HL-60/S4 treated with phorbol 12-myristate 13-acetate at 8.2 ng/mL for 4 days and 3 days (cell line): ENCODE measurements around the gene CNTNAP5.

Experiments used
- in situ Hi-C: fragments of 300-500 bp; cut with MboI; formaldehyde crosslinking; loops from 2 replicates; pipeline ENCODE4 v1.15.0; 2022; ENCODE audit warnings: low sequenced_read_pairs

The CNTNAP5 gene

GRCh38 chr2:124258140-124258880 lies 233.2 kb downstream of the CNTNAP5 start:
- in situ Hi-C loops = no loop called here

GRCh38 chr2:124261456-124261855 lies 236.4 kb downstream of the CNTNAP5 start:
- in situ Hi-C loops = no loop called here

GRCh38 chr2:124264551-124265091 lies 239.5 kb downstream of the CNTNAP5 start:
- in situ Hi-C loops = no loop called here

- in situ Hi-C loops = no loop called here
These were observed 242.7 kb downstream of the CNTNAP5 start for GRCh38 chr2:124267794-124268193.

GRCh38 chr2:124269348-124269747 lies 244.3 kb downstream of the CNTNAP5 start:
- in situ Hi-C loops = no loop called here

- in situ Hi-C loops = no loop called here
These were observed 247.3 kb downstream of the CNTNAP5 start for GRCh38 chr2:124272261-124272841.

GRCh38 chr2:124281541-124281940 lies 256.5 kb downstream of the CNTNAP5 start:
- in situ Hi-C loops = no loop called here

- in situ Hi-C loops = no loop called here
These were observed 258.0 kb downstream of the CNTNAP5 start for GRCh38 chr2:124283096-124283495.

GRCh38 chr2:124286089-124286783 lies 261.1 kb downstream of the CNTNAP5 start:
- in situ Hi-C loops = no loop called here

GRCh38 chr2:124289060-124289459 lies 264.0 kb downstream of the CNTNAP5 start:
- in situ Hi-C loops = no loop called here

GRCh38 chr2:124289615-124290014 lies 264.5 kb downstream of the CNTNAP5 start:
- in situ Hi-C loops = no loop called here

- in situ Hi-C loops = no loop called here
These were observed 271.4 kb downstream of the CNTNAP5 start for GRCh38 chr2:124296470-124296869.

- in situ Hi-C loops = no loop called here
These were observed 276.8 kb downstream of the CNTNAP5 start for GRCh38 chr2:124301915-124302314.

GRCh38 chr2:124308319-124309062 lies 283.4 kb downstream of the CNTNAP5 start:
- in situ Hi-C loops = no loop called here

GRCh38 chr2:124309563-124310138 lies 284.6 kb downstream of the CNTNAP5 start:
- in situ Hi-C loops = no loop called here

GRCh38 chr2:124310671-124311070 lies 285.6 kb downstream of the CNTNAP5 start:
- in situ Hi-C loops = no loop called here

- in situ Hi-C loops = no loop called here
These were observed 289.0 kb downstream of the CNTNAP5 start for GRCh38 chr2:124314084-124314483.

GRCh38 chr2:124315221-124315880 lies 290.3 kb downstream of the CNTNAP5 start:
- in situ Hi-C loops = no loop called here

GRCh38 chr2:124316133-124316532 lies 291.0 kb downstream of the CNTNAP5 start:
- in situ Hi-C loops = no loop called here
